Measurements from ENCODE around the gene KATNBL1.

KATNBL1 gene

GRCh38 chr15:34154725-34155204 lies 55.1 kb downstream of the KATNBL1 start:
- TF ChIP-seq ARNTL (CRISPR knock-in tag; IDR thresholded peaks at IDR 0.05; ENCODE audit: borderline replicate concordance, low read depth) (no peak), RARB (CRISPR knock-in tag; IDR thresholded peaks at IDR 0.05) (no peak), CSRNP3 (CRISPR knock-in tag; IDR thresholded peaks at IDR 0.05) (no peak), ZFP3 (CRISPR knock-in tag; IDR thresholded peaks at IDR 0.05) (no peak), CSDC2 (CRISPR knock-in tag; IDR thresholded peaks at IDR 0.05) (no peak)

GRCh38 chr15:34147371-34148140 lies 62.3 kb downstream of the KATNBL1 start:
- TF ChIP-seq ESRRG (CRISPR knock-in tag; IDR thresholded peaks at IDR 0.05) (no peak), GLIS3 (CRISPR knock-in tag; IDR thresholded peaks at IDR 0.05) (no peak), TOX (CRISPR knock-in tag; IDR thresholded peaks at IDR 0.05; ENCODE audit: borderline replicate concordance) (no peak), ZNF8 (CRISPR knock-in tag; IDR thresholded peaks at IDR 0.05) (no peak), RARB (CRISPR knock-in tag; IDR thresholded peaks at IDR 0.05) (no peak), BACH2 (CRISPR knock-in tag; IDR thresholded peaks at IDR 0.05; ENCODE audit: borderline replicate concordance) (no peak), ZFP30 (CRISPR knock-in tag; IDR thresholded peaks at IDR 0.05) (no peak), PPARA (CRISPR knock-in tag; IDR thresholded peaks at IDR 0.05; ENCODE audit: borderline replicate concordance) (no peak), ZC3H10 (CRISPR knock-in tag; IDR thresholded peaks at IDR 0.05) (no peak), CSDC2 (CRISPR knock-in tag; IDR thresholded peaks at IDR 0.05) (no peak), PATZ1 (CRISPR knock-in tag; IDR thresholded peaks at IDR 0.05; ENCODE audit: borderline replicate concordance) (no peak), POU6F1 (CRISPR knock-in tag; IDR thresholded peaks at IDR 0.05; ENCODE audit: borderline replicate concordance, low read depth) (no peak), ZNF70 (CRISPR knock-in tag; IDR thresholded peaks at IDR 0.05) (no peak), TCF4 (CRISPR knock-in tag; IDR thresholded peaks at IDR 0.05; ENCODE audit: borderline replicate concordance) (no peak), CSRNP3 (CRISPR knock-in tag; IDR thresholded peaks at IDR 0.05) (no peak), TSHZ2 (CRISPR knock-in tag; IDR thresholded peaks at IDR 0.05) (no peak), ZNF565 (CRISPR knock-in tag; conservative IDR thresholded peaks at IDR 0.05; ENCODE audit: low read depth) (no peak), ISL1 (CRISPR knock-in tag; IDR thresholded peaks at IDR 0.05) (no peak), CREB5 (CRISPR knock-in tag; IDR thresholded peaks at IDR 0.05; ENCODE audit: low read depth) (no peak), OSR1 (CRISPR knock-in tag; IDR thresholded peaks at IDR 0.05) (no peak)
- ATAC-seq, result no peak

More at GRCh38 chr15:34154725-34155204, 55.1 kb downstream of the KATNBL1 start:
- ATAC-seq, result no peak
